GM20000 (cell line): ENCODE data around the gene EID2B.

Source experiments
- DNase-seq: peaks from one replicate; pipeline ENCODE4 v3.0.0; 2012; ENCODE audit warnings: low spot score
- TF ChIP-seq, protein P1 (sequence below): IDR thresholded peaks from 2 replicates; pipeline ENCODE4 v1.5.1; 2012; ENCODE audit warnings: mild to moderate bottlenecking, control low read depth; ENCODE audit errors: extremely low read depth, missing control alignments

The EID2B gene

DNA sequence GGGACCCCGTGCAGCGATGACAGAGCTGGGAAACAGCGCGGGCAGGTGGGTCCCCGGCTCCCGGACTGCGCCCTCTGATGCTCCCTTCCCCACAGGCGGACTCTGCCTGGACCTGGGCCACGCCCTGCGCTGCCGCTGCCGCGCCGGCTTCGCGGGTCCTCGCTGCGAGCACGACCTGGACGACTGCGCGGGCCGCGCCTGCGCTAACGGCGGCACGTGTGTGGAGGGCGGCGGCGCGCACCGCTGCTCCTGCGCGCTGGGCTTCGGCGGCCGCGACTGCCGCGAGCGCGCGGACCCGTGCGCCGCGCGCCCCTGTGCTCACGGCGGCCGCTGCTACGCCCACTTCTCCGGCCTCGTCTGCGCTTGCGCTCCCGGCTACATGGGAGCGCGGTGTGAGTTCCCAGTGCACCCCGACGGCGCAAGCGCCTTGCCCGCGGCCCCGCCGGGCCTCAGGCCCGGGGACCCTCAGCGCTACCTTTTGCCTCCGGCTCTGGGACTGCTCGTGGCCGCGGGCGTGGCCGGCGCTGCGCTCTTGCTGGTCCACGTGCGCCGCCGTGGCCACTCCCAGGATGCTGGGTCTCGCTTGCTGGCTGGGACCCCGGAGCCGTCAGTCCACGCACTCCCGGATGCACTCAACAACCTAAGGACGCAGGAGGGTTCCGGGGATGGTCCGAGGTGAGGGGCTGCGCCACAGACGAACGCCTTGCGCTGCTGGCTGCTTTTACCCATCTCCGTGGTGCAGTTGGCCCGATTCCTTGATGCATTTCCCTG, 25.5 kb downstream of the EID2B start:
- TF ChIP-seq, protein P1, sequence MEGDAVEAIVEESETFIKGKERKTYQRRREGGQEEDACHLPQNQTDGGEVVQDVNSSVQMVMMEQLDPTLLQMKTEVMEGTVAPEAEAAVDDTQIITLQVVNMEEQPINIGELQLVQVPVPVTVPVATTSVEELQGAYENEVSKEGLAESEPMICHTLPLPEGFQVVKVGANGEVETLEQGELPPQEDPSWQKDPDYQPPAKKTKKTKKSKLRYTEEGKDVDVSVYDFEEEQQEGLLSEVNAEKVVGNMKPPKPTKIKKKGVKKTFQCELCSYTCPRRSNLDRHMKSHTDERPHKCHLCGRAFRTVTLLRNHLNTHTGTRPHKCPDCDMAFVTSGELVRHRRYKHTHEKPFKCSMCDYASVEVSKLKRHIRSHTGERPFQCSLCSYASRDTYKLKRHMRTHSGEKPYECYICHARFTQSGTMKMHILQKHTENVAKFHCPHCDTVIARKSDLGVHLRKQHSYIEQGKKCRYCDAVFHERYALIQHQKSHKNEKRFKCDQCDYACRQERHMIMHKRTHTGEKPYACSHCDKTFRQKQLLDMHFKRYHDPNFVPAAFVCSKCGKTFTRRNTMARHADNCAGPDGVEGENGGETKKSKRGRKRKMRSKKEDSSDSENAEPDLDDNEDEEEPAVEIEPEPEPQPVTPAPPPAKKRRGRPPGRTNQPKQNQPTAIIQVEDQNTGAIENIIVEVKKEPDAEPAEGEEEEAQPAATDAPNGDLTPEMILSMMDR = no peak
- peak; percentile 92 for DNase-seq

GRCh38 chr19:39506598-39506943, 26.1 kb downstream of the EID2B start:
- DNase-seq = no peak
- TF ChIP-seq, protein P1 = no peak

DNA sequence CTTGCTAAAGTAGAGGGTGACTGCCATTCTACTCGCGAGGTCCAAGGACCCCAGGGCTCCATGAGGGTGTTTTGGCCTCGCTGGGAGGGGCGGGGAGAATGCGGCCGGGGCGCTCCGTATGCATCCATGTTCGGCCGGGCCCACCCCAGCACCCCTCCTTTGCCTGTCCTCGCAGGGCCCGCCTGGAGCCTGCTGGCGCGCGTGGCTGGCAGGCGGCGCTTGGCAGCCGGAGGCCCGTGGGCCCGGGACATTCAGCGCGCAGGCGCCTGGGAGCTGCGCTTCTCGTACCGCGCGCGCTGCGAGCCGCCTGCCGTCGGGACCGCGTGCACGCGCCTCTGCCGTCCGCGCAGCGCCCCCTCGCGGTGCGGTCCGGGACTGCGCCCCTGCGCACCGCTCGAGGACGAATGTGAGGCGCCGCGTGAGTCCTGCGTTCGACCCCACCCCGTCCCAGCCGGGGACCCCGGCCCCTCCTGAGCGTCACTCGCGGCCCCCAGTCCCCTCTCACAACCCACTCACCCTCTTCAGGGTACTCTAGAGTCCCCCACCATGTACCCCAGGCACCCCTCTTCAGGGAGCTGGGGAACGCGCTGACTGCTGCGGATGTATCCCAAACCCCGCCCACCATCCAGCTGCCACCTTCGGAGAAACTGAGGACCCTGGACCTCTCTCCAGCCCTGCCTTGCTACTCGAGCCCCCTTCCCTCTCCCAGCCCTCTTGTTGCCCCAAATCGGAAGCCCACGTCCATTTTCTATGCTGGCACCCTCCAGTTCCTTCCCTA, 29.8 kb downstream of the EID2B start:
- TF ChIP-seq, protein P1 = peak; percentile 93
- peak; percentile 94 for DNase-seq

GRCh38 chr19:39501340-39501739, 31.3 kb downstream of the EID2B start:
- TF ChIP-seq, protein P1 = no peak
- no peak for DNase-seq

DNA sequence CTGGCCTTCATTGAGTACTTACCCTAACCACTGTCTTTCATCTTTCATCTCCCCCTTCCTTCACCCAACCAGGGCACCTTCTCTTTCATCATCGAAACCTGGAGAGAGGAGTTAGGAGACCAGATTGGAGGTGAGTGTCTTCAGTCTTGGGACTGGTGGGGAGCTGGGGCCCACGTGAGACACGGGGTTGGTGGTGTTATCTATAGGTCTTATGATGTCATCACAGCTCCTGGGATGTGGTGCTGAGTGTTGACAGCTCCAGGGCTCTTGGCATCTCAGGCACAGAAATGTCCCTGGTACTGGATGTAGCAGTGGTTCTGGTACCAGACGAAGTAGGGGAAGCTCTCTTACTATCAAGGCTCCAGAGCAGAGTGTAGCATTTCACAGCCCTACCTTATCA, 32.1 kb downstream of the EID2B start:
- no peak for DNase-seq
- TF ChIP-seq, protein P1 = no peak

- no peak for DNase-seq
- TF ChIP-seq, protein P1 = no peak
Observed at GRCh38 chr19:39499932-39500331, 32.7 kb downstream of the EID2B start.
